DOHH2 (cell line): ENCODE data around the gene VPS26A.

Experiments
- CTCF ChIP-seq: fragments of 200-600 bp; sonication (generic); IDR thresholded peaks from one replicate; pipeline ENCODE4 v1.5.1; 2014; ENCODE audit warnings: antibody characterized with exemption, mild to moderate bottlenecking, low read depth, low read length; ENCODE audit not compliant: poor library complexity, severe bottlenecking
- EZH2phosphoT487 ChIP-seq: fragments of 200-600 bp; sonication (generic); IDR thresholded peaks from 2 replicates; pipeline ENCODE4 v1.6.1; 2017; ENCODE audit warnings: borderline replicate concordance, mild to moderate bottlenecking, antibody characterized with exemption, low read length, moderate library complexity, mixed read lengths

GRCh38 chr10:69103784-69104183, 20.2 kb upstream of the VPS26A start:
- TF ChIP-seq CTCF, result no peak
- TF ChIP-seq EZH2phosphoT487, result no peak
